Ishikawa (cell line): ENCODE data around the gene PDE4D.

Source experiments
- CEBPB ChIP-seq: IDR thresholded peaks from 2 replicates; pipeline ENCODE4 v1.6.1; 2012
- CREB1 ChIP-seq: IDR thresholded peaks from 2 replicates; pipeline ENCODE4 v1.6.1; 2012; ENCODE audit warnings: low read depth
- EGR1 ChIP-seq: IDR thresholded peaks from 2 replicates; pipeline ENCODE4 v1.6.1; 2012
- EP300 ChIP-seq: IDR thresholded peaks from 2 replicates; pipeline ENCODE4 v1.6.1; 2012; ENCODE audit warnings: borderline replicate concordance
- FOXM1 ChIP-seq: IDR thresholded peaks from 2 replicates; pipeline ENCODE4 v1.6.1; 2012; ENCODE audit warnings: low read depth, borderline replicate concordance
- NFIC ChIP-seq: IDR thresholded peaks from 2 replicates; pipeline ENCODE4 v1.6.1; 2012
- RAD21 ChIP-seq: IDR thresholded peaks from 2 replicates; pipeline ENCODE4 v1.6.1; 2012; ENCODE audit warnings: low read depth
- TAF1 ChIP-seq: IDR thresholded peaks from 2 replicates; pipeline ENCODE4 v1.6.1; 2012; ENCODE audit warnings: low read depth, mild to moderate bottlenecking
- TCF12 ChIP-seq: IDR thresholded peaks from 2 replicates; pipeline ENCODE4 v1.6.1; 2012; ENCODE audit warnings: low read depth
- TEAD4 ChIP-seq: IDR thresholded peaks from 2 replicates; pipeline ENCODE4 v1.6.1; 2012
- YY1 ChIP-seq: IDR thresholded peaks from 2 replicates; pipeline ENCODE4 v1.6.1; 2012; ENCODE audit warnings: low read depth
- ZBTB7A ChIP-seq: IDR thresholded peaks from 2 replicates; pipeline ENCODE4 v1.6.1; 2012; ENCODE audit warnings: low read depth
- TF ChIP-seq, protein P1 (sequence below): IDR thresholded peaks from 2 replicates; pipeline ENCODE4 v1.6.1; 2012; ENCODE audit warnings: low read depth, mild to moderate bottlenecking
- TF ChIP-seq, protein P2 (sequence below): IDR thresholded peaks from 2 replicates; pipeline ENCODE4 v1.6.1; 2012
- TF ChIP-seq, protein P3 (sequence below): IDR thresholded peaks from 2 replicates; pipeline ENCODE4 v1.6.1; 2012

PDE4D gene

DNA sequence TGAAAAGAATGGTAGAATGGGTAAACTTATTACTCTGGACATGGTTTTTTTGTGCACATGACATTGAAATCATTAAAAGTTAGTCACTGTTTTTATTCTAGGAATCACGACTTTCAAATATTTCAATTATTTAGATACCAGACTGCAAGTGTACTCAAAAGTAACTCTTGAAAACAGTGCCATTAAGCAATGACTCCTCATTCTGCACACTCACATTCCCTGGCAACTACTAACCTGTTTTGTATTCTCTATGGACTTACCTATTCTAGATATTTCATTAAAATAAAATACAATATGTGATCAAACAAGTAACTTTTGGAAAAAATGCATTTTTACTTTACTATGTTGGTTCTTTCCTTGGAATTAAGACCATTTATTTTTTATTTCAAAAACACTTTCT, 607.0 kb downstream of the PDE4D start:
- TF ChIP-seq NFIC (no peak), ZBTB7A (no peak), RAD21 (no peak), CEBPB (no peak), TAF1 (no peak), FOXM1 (no peak), TEAD4 (no peak), CREB1 (no peak)

DNA sequence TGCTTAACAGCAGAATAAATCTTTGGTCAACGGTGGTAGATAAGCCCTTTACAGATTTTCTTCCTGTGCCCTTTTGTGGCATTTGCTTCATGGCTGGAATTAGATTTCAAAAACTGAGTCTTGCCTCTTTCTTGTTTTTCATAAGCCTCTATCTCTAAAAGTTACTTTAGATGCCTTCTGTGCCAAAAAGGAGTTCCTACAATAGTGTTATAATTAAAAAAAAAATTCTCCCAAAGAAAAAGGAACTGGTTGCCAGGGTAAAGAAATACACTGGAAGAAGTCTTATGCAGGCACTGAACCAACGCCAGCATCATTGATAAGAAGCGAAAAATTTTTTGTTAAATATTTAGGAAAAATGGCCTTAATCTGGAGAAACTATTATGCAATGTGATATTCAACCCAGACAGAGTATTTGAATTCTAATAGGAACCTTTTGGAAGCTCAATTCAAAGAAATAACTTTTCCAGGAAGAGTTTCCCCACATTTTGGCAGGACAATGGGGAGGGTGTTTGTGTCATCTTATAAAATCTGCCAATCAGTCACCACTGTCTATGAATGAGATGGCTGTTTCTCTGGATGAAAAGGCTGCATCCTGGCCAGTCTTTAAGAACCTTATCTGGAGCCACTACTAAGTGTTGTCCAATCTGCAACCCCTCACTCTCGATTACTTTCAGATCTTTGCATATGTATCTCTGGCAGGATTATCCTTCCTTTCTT, 608.1 kb downstream of the PDE4D start:
- no peak for TF ChIP-seq RAD21

DNA sequence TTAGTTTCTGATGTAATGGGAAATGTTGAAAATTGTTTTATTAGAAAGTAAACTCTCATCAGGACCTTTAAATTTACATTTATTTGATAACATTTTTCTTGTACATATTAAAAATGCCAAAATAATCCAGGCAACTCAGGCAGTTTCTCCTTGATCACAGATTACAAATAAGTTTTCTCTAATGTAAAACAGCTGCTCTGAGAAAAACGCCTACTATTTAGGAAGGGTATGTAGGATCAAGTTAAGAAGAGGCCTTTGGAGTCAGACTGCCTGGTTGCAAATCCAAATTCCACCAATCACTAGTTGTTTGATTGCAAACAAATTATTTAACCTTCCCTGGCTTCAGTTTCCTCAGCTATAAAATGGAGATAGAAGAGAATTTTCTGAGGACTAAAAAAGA, 610.8 kb downstream of the PDE4D start:
- TF ChIP-seq FOXM1 (no peak), EGR1 (no peak), EP300 (no peak), TCF12 (no peak), TEAD4 (no peak), ZBTB7A (no peak), CREB1 (no peak), NFIC (no peak), CEBPB (no peak), RAD21 (no peak), YY1 (no peak), TAF1 (no peak)
- TF ChIP-seq, protein P1, sequence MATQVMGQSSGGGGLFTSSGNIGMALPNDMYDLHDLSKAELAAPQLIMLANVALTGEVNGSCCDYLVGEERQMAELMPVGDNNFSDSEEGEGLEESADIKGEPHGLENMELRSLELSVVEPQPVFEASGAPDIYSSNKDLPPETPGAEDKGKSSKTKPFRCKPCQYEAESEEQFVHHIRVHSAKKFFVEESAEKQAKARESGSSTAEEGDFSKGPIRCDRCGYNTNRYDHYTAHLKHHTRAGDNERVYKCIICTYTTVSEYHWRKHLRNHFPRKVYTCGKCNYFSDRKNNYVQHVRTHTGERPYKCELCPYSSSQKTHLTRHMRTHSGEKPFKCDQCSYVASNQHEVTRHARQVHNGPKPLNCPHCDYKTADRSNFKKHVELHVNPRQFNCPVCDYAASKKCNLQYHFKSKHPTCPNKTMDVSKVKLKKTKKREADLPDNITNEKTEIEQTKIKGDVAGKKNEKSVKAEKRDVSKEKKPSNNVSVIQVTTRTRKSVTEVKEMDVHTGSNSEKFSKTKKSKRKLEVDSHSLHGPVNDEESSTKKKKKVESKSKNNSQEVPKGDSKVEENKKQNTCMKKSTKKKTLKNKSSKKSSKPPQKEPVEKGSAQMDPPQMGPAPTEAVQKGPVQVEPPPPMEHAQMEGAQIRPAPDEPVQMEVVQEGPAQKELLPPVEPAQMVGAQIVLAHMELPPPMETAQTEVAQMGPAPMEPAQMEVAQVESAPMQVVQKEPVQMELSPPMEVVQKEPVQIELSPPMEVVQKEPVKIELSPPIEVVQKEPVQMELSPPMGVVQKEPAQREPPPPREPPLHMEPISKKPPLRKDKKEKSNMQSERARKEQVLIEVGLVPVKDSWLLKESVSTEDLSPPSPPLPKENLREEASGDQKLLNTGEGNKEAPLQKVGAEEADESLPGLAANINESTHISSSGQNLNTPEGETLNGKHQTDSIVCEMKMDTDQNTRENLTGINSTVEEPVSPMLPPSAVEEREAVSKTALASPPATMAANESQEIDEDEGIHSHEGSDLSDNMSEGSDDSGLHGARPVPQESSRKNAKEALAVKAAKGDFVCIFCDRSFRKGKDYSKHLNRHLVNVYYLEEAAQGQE, result no peak
- TF ChIP-seq, protein P2, sequence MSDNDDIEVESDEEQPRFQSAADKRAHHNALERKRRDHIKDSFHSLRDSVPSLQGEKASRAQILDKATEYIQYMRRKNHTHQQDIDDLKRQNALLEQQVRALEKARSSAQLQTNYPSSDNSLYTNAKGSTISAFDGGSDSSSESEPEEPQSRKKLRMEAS, result no peak
- TF ChIP-seq, protein P3, sequence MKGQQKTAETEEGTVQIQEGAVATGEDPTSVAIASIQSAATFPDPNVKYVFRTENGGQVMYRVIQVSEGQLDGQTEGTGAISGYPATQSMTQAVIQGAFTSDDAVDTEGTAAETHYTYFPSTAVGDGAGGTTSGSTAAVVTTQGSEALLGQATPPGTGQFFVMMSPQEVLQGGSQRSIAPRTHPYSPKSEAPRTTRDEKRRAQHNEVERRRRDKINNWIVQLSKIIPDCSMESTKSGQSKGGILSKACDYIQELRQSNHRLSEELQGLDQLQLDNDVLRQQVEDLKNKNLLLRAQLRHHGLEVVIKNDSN, result no peak

DNA sequence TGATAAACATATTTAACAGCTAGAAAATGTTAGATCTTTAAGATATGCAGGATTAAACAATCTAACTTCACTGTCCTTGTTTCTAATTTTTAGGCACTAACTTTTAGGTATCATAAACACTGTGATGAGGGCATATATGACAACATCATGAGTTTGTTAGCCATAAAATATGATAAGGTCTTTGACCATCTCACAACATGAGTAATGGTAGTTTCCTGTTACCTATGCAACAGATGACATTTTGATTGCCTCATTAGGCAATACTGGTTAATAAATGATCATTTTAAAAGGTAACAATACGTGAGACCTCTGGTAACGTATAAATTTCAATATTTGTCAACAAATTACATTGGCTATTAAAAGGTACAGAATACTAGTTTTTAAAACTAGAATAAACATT, 613.5 kb downstream of the PDE4D start:
- TF ChIP-seq RAD21 (no peak), YY1 (no peak), EP300 (no peak), NFIC (no peak), CREB1 (no peak), ZBTB7A (no peak), TCF12 (no peak), CEBPB (no peak), TEAD4 (no peak), FOXM1 (no peak), TAF1 (no peak), EGR1 (no peak)
- TF ChIP-seq, protein P3, result no peak
- TF ChIP-seq, protein P2, result no peak
- TF ChIP-seq, protein P1, result no peak

DNA sequence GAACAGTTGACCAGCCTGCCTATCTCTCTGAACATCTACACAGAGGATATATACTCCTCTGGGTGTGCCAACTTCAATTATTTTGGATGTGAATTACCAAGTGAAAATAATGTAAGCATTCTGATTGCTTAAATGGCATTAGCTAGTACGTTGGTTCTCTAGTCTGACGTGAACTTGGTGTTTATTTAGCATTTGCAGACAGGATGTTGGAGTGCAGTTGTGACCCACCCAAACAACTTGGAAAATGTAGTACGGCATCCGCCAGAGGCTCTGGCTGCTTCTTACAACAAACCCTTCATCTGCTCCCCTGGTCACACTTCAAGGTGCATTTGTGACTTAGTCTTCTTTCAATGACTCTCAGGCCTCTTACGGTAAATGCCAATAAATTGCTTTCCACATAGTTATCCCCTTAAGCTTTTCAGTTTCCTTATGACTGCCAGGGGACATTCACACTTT, 616.6 kb downstream of the PDE4D start:
- TF ChIP-seq, protein P1, result no peak
